Endothelial cell of umbilical vein (primary cell): ENCODE measurements around the gene ATP2B2.

Experiments
- CTCF ChIP-seq, 2 donors: IDR thresholded peaks; 1 replicate in 1 of 2; 2 replicates in 1 of 2; pipeline ENCODE4 v1.5.1; 2011; ENCODE audit warnings: low read length in 2 of 2, mild to moderate bottlenecking in 2 of 2, moderate library complexity in 2 of 2, control low read depth in 1 of 2, inconsistent platforms in 1 of 2, low read depth in 1 of 2; ENCODE audit not compliant: insufficient read depth in 1 of 2; ENCODE audit errors: extremely low read depth in 1 of 2
- EZH2 ChIP-seq: IDR thresholded peaks from 2 replicates; pipeline ENCODE4 v1.6.1; 2012; ENCODE audit warnings: borderline replicate concordance, low read depth, mild to moderate bottlenecking, moderate library complexity, low read length, inconsistent platforms; ENCODE audit not compliant: severe bottlenecking
- MAX ChIP-seq: IDR thresholded peaks from 2 replicates; pipeline ENCODE4 v1.6.1; 2011; ENCODE audit not compliant: insufficient read depth, insufficient read length
- MYC ChIP-seq: IDR thresholded peaks from one replicate; pipeline ENCODE4 v1.6.1; 2011; ENCODE audit warnings: mild to moderate bottlenecking, low read depth, low read length
- POLR2A ChIP-seq: IDR thresholded peaks from 2 replicates; pipeline ENCODE4 v1.6.1; 2012; ENCODE audit warnings: low read depth, mild to moderate bottlenecking, control low read depth, low read length
- POLR2AphosphoS5 ChIP-seq: IDR thresholded peaks from 2 replicates; pipeline ENCODE4 v1.6.1; 2012; ENCODE audit warnings: low read depth, mild to moderate bottlenecking, control low read depth, low read length, moderate library complexity; ENCODE audit not compliant: insufficient read depth

- TF ChIP-seq CTCF (IDR thresholded peaks at IDR 0.05; ENCODE audit: extremely low read depth in 1 of 2, insufficient read depth in 1 of 2, low read depth in 1 of 2, low read length in 2 of 2) (no peak), MAX (no peak), POLR2A (no peak), MYC (no peak), EZH2 (no peak), POLR2AphosphoS5 (no peak)
Measured at GRCh38 chr3:10389995-10390394, 115.4 kb downstream of the ATP2B2 start.
